ENCODE results near the gene ACTL6A. TPM values are rescaled to one million over a fixed set of nuclear protein-coding genes. Genes with fewer than 3 reads are reported as not detected.

ACTL6A gene
- total and polyA plus RNA-seq, 2 of the 4 experiments (the other 2 are of a cell fraction), result 48.3 to 70.1 TPM

DNA sequence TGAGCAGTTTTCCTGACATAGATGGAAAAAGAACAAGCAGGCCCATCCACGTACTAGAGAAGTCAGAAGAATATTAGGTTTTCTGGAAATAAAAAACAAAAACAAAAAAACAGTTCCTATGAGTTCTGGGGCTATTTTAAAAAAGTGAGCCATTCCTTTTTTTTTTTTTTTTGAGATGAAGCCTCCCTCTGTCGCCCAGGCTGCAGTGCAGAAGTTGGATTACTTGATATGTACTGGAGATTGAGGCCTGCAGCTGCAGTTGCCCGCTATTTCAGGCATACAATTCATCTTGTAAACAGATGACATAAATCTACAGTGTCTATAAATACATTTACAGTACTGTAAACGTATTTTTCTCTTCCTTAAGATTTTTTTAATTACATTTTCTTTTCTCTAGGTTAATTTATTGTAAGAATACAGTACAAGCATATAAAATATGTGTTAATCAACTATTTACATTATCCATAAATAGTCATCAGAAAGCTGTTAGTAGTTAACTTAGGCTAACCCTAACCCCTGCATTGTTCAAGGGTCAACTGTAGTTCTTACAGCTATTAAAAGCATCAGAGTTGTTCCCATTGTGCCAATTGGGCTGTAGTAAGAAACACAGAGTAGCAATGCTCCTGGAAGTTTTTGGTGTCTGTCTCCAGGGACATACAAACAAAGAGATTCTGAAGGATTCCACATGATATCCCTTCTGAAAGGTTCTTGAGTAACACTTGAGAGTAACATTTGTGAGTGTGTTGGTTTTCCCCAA lies 11.2 kb upstream of the ACTL6A start (continued):
- TF ChIP-seq MXI1 (IDR thresholded peaks at IDR 0.05; ENCODE audit: borderline replicate concordance, low read depth, low read length), result no peak

DNA sequence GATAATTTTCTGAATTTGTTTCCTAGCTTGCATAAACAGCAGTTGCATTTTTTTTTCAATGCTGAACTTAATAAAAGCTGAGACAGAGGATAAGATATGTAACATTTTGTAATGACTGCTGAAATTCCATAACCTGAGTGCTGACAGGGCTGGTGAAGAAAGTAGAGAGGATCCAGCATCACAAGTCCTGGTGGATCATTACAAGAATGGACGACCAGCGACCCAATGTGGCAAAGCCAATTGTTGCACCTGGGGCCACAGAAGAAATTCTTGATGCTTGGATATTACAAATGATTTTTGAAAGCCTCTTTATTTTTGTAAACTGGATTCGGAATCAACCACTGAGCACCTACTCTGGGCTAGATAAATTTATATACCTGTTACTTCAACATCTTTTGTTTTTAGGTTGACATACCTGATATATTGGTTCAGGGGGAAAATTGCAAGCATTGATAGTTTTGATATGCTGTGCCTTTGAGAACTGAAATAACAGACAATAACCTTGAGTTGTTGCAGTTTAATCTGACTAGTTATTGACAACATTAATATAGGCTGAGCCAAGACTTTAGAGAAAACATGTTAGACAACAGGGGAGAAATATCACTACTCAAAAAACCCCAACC lies 3.9 kb upstream of the ACTL6A start:
- no peak overlapping the region for H4K5ac ChIP-seq (ENCODE audit: low read depth, low read length)
- no peak overlapping the region for H3K4ac ChIP-seq (ENCODE audit: low read depth, low read length)
- H2BK120ac ChIP-seq (ENCODE audit: low read depth, low read length), result no peak overlapping the region
- no peak overlapping the region for H2BK5ac ChIP-seq (ENCODE audit: low read depth, low read length, poor library complexity, severe bottlenecking)
- ChIA-PET POLR2A (ENCODE audit: unreplicated experiment) (no interaction called here), CTCF (interaction anchor here (0.9 kb wide), 1 partner anchor 102 kb away, joined by 3 read pairs; no protein-coding TSS in a partner anchor)
- H3K56ac ChIP-seq (ENCODE audit: extremely low read depth, insufficient read depth, low read length), result no peak overlapping the region
- H4K20me1 ChIP-seq (ENCODE audit: insufficient read depth, low read length), result no peaks in the 10 kb centered on the region
- dilution Hi-C loops (cut with HindIII; ENCODE audit: low sequenced_read_pairs, unreplicated experiment), result no loop called here
- H3K27ac ChIP-seq (ENCODE audit: insufficient read depth, low read length), result no peak overlapping the region
- no peak overlapping the region for H4K91ac ChIP-seq (ENCODE audit: insufficient read depth, low read depth, low read length)
- no peak overlapping the region for H3K9ac ChIP-seq (ENCODE audit: low read depth, low read length)
- no peak overlapping the region for H3K14ac ChIP-seq (replicated peaks; ENCODE audit: low read depth, low read length)
- H2AK5ac ChIP-seq (ENCODE audit: low read depth, low read length), result no peak overlapping the region
- BruUV-seq (replicated peaks), result no TSS peak
- H2AK9ac ChIP-seq (replicated peaks; ENCODE audit: low read depth, low read length, poor library complexity), result no peak overlapping the region
- no peak overlapping the region for H2AFZ ChIP-seq (replicated peaks; ENCODE audit: low read length, poor library complexity)
- H3K36me3 ChIP-seq (ENCODE audit: control insufficient read depth, insufficient read depth, low read length), result no peaks in the 10 kb centered on the region
- in situ Hi-C loops (cut with MboI; ENCODE audit: low sequenced_read_pairs), result loop anchor here (5.0 to 25.0 kb wide), 3 partner anchors 112 to 547 kb away; no protein-coding TSS in a partner anchor
- H4K8ac ChIP-seq (ENCODE audit: low read depth in 2 of 2, low read length in 2 of 2), result no peak overlapping the region
- no peaks in the 10 kb centered on the region for H3K27me3 ChIP-seq (ENCODE audit: control insufficient read depth, insufficient read depth, low read length)
- DNase-seq (peak; percentile 81), ATAC-seq (ENCODE audit: low read depth) (no peak; the same call in 1 of the 2 replicates)
- H3K4me2 ChIP-seq (ENCODE audit: low read depth, low read length), result no peak overlapping the region
- H3K4me1 ChIP-seq (ENCODE audit: control insufficient read depth, insufficient read depth, low read length), result peaks cover under 1% of the 10 kb centered on the region; the same call in 1 of the 2 replicates
- H3K4me3 ChIP-seq (ENCODE audit: insufficient read depth, low read depth, low read length), result no peak overlapping the region
- no peaks in the 10 kb centered on the region; the same call in 1 of the 2 replicates for H3K9me1 ChIP-seq (ENCODE audit: insufficient read depth, low read length)
- no peak overlapping the region for H2BK15ac ChIP-seq (ENCODE audit: low read depth, low read length)
- intact Hi-C loops (cut with micrococcal nuclease), result loop anchor here (1.0 to 5.0 kb wide), 5 partner anchors 109 to 544 kb away; partner anchors contain the start of gene PIK3CA
- no peak overlapping the region for H3K18ac ChIP-seq (ENCODE audit: low read depth, low read length)
- H3K9me3 ChIP-seq (ENCODE audit: control insufficient read depth, insufficient read depth, low read length), result no peaks in the 10 kb centered on the region
- peaks cover 0 to 4% of the 10 kb centered on the region in 2 experiments; a peak in 3 of 4 replicates for H3K79me1 ChIP-seq (ENCODE audit: low read depth in 1 of 2, low read length in 2 of 2)
- WGBS, 2 experiments (ENCODE audit: extremely low coverage in 2 of 2, insufficient read length in 1 of 2), result 0% methylated on average over 2 of the region's 3 CpGs; no CpG with 5 or more reads in 1 of the 2 experiments
- H2BK20ac ChIP-seq (ENCODE audit: low read depth, low read length), result no peak overlapping the region
- H3K23ac ChIP-seq (ENCODE audit: low read depth, low read length), result no peak overlapping the region
- TF ChIP-seq, protein P1, sequence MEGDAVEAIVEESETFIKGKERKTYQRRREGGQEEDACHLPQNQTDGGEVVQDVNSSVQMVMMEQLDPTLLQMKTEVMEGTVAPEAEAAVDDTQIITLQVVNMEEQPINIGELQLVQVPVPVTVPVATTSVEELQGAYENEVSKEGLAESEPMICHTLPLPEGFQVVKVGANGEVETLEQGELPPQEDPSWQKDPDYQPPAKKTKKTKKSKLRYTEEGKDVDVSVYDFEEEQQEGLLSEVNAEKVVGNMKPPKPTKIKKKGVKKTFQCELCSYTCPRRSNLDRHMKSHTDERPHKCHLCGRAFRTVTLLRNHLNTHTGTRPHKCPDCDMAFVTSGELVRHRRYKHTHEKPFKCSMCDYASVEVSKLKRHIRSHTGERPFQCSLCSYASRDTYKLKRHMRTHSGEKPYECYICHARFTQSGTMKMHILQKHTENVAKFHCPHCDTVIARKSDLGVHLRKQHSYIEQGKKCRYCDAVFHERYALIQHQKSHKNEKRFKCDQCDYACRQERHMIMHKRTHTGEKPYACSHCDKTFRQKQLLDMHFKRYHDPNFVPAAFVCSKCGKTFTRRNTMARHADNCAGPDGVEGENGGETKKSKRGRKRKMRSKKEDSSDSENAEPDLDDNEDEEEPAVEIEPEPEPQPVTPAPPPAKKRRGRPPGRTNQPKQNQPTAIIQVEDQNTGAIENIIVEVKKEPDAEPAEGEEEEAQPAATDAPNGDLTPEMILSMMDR (conservative IDR thresholded peaks at IDR 0.05; ENCODE audit: low read depth, low read length), result peak; percentile 95
- TF ChIP-seq SMC3 (IDR thresholded peaks at IDR 0.05; ENCODE audit: low read depth, low read length), result peak; percentile 96
- TF ChIP-seq RAD21 (IDR thresholded peaks at IDR 0.05; ENCODE audit: low read length), result peak; percentile 97
- no peak for TF ChIP-seq RFX5 (IDR thresholded peaks at IDR 0.05; ENCODE audit: low read depth, low read length)

All from IMR-90 (cell line).